Brain pericyte (primary cell): ENCODE measurements around the gene MEGF10.
A peak's percentile ranks its signal among the peaks of the same experiment; 100 is the strongest.

Experiments
- DNase-seq: peaks from one replicate; pipeline ENCODE4 v3.0.0-alpha.2; 2012; ENCODE audit warnings: low read depth, low spot score

Gene MEGF10

GRCh38 chr5:127369796-127370195 is 79.2 kb downstream of the MEGF10 start:
- no peak for DNase-seq

- no peak for DNase-seq
Observed at GRCh38 chr5:127370631-127371030, 80.0 kb downstream of the MEGF10 start.

DNA sequence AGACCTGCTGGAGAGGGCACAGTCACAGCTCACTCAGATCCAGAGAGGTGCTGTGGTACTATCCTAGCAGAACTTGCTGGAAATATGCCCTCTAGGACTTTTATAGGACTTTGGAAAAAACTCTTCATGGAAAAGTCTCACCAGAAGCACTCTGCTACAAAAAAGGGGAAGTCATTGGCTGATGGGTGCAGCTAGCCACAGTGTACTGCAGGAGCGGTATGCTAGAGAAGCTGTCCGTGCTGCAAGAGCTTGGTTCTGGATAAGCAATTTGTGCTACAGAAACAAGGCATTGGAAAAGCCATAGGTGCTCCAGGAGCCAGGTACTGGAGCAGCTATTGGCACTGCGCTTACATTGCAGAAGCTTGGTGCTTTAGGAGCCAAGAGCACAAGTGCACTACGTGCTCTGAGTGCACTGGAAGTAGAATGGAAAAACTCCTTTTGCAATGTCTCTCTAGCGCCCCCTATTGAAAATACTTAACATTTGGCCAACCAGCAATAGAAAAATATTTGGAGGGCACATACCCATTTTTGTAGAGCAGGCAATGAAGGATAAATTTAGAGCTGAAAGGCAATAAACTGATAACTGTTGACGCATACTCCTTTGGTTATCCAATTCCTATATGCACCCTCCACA is 83.4 kb downstream of the MEGF10 start:
- no peak for DNase-seq

DNA sequence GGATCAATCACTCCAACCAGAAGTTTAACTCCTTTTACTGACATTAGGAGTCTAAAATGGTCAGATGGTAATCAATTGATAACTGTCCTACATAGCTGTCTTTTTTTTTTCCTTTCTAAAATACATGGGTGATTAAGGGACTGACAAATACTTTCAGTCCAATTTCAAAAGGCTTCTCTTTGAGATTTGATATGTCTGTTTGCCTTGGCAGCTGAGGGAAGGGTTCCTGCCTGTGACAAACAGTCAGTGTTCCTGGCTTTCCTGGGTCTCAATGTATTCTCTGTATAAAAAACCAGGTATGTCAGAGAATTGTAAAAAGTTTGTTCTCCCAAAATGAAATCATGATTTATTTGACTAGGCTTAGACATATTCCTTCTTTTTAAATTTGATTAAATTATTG is 84.5 kb downstream of the MEGF10 start:
- DNase-seq, result no peak

- DNase-seq, result no peak
Observed at GRCh38 chr5:127375544-127376091, 85.0 kb downstream of the MEGF10 start.

DNA sequence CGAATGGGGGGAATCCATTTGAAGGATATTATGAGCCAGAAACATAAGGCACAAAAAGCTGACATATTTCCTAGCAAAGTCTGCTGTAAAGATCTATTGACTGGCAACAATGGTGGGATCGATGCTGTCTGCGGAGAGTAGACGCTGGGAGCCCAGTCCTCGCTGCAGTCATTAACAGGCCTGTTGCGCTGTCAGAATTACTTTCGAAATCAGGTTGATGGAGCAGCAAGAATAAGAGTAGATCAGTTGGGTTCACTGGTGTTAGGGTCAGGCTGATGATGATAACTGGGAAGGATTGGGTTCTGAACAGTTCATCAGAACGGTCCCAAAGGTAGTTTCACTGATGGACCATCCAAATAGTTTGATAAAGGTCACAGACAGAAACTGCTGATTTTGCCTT is 87.1 kb downstream of the MEGF10 start:
- no peak for DNase-seq

- DNase-seq, result no peak
Observed at GRCh38 chr5:127385936-127386335, 95.3 kb downstream of the MEGF10 start.

- DNase-seq, result peak; percentile 55
Observed at GRCh38 chr5:127386557-127386956, 96.0 kb downstream of the MEGF10 start.

- DNase-seq, result no peak
Observed at GRCh38 chr5:127389601-127390000, 99.0 kb downstream of the MEGF10 start.

GRCh38 chr5:127392762-127393161 is 102.2 kb downstream of the MEGF10 start:
- no peak for DNase-seq

- no peak for DNase-seq
Observed at GRCh38 chr5:127396490-127397155, 106.0 kb downstream of the MEGF10 start.

DNA sequence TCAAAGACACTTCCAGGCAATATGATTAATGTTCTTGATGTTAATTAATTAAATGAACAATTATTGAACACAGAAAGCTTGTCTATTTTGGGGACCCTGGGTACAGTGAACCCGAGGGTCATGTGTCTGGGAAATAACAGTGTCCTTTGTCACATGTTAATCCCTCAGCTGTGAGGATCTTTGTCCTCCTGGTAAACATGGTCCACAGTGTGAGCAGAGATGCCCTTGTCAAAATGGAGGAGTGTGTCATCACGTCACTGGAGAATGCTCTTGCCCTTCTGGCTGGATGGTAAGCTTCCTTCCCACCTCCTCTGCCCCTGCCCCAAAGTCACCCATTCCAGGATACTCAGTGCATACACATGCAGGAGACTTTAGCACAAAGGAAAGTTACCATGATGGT is 107.9 kb downstream of the MEGF10 start:
- no peak for DNase-seq

DNA sequence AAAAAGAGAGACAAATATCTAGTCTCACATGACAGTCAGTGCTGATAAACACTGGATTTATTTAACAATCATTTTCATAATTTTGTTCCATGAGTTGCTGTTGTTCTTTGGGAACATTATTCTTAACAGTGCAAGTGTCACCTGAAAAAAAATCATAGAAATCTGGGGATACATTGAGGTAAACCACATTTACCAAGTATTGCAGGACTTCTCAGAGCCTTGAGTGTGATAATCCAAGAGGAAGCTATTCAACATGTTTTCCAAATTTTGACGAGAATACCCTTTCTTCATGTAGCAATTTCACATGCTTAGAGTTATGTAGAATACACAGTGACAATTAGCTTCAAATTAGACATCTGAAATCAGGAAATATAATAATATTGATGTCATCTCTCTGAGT is 108.5 kb downstream of the MEGF10 start:
- DNase-seq, result no peak

- DNase-seq, result no peak
Observed at GRCh38 chr5:127400539-127400938, 109.9 kb downstream of the MEGF10 start.

DNA sequence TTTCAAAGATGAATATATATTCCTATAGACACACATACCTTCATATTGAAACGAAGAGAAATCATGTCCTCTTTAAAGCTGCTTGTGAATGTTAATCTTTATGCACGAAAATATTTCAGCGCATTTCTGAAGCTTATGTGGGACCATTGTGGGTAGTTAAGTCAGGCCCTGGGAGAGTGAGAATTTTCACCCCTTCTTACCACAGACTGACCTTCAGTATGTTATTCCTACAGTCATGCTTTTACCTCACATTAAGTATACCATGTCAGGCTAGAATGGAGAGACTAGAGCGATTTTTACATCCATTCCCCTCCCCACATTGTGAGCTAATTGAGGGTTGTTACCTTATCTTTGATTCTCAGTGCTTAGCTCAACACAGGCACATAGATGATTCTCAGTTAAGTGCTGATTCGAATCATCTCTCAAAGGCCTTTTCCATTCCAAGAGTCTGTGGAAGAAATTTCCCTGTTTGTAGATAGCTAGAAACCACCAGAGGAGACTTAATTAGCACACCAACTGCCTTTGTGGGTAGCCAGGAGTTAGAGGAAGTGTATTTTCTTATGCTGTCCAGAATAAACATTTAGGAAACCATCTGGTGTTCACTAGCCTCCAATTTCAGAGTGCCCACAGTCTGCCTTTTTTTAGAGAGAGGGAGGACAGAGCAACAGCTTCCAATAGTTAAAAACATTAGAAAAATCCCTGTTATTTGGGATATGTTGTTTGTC is 110.5 kb downstream of the MEGF10 start:
- DNase-seq, result no peak

DNA sequence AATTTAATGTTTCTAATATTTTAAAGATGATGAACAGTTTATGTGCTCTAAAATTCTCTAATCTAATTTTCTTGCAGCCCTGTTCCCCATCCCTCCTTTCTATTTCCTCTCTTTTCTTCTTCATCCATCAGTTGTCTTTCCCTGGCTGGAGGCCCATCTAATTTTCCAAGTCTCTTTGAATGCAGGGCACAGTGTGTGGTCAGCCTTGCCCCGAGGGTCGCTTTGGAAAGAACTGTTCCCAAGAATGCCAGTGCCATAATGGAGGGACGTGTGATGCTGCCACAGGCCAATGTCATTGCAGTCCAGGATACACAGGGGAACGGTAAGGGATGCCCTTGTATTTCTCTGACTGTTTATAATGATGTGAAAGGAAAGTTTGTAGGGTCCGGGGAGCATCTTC is 111.8 kb downstream of the MEGF10 start:
- no peak for DNase-seq

DNA sequence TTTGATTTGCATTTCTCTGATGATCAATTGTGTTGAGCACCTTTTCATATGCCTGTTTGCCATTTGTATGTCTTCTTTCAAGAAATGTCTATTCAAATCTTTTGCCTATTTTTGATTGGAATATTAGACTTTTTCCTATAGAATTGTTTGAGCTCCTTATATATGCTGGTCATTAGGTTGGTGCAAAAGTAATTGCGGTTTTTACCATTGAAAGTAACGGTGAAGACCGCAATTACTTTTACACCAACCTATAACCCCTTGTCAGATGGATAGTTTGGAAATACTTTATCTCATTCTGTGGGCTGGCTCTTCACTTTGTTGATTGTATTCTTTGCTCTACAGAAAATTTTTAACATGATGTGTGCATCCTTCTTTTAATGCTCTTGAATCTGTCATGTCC is 113.6 kb downstream of the MEGF10 start:
- DNase-seq, result no peak

GRCh38 chr5:127406326-127407121 is 115.9 kb downstream of the MEGF10 start:
- DNase-seq, result no peak

- no peak for DNase-seq
Observed at GRCh38 chr5:127409246-127409917, 118.8 kb downstream of the MEGF10 start.

DNA sequence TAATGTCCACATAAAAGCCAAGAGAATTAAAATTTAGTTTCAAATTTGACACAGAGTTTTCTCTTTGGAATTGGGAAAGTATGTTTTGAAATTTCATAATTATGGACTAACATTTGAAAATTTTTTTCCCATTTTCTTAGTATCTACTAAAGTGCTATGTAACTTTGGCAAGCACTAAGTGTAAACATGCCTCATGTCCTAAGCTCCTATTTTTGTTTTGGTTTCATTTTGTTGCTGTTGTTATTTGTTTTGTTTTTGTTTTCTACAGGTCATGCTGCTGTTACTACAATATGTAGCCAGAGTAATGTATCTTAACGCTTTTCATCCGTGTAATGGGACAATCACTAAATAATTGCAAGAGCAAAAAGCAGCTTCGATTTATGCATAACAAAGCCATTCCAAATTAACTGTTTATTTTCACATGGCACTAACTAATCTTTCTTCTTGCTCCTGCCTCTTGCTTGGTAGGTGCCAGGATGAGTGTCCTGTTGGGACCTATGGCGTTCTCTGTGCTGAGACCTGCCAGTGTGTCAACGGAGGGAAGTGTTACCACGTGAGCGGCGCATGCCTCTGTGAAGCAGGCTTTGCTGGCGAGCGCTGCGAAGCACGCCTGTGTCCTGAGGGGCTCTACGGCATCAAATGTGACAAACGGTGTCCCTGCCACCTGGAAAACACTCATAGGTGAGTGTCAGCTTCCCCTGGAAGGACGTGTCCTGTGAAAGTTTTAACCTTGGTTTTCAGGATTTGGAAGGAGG is 119.5 kb downstream of the MEGF10 start:
- DNase-seq, result no peak

- no peak for DNase-seq
Observed at GRCh38 chr5:127410959-127411358, 120.4 kb downstream of the MEGF10 start.
